Measurements from ENCODE around the gene EFS. TPM values are rescaled to one million over a fixed set of nuclear protein-coding genes. Genes with fewer than 3 reads are reported as not detected.
"Not testable (repeated sequence)": the region's sequence is repeated elsewhere in the genome, so short reads cannot be mapped to it uniquely, and the experiment has no call there.

EFS gene
- polyA plus RNA-seq, 1 donor (not counting 4 experiments of a cell fraction or from before 2014, with no cell fraction given) = 1.4 TPM

DNA sequence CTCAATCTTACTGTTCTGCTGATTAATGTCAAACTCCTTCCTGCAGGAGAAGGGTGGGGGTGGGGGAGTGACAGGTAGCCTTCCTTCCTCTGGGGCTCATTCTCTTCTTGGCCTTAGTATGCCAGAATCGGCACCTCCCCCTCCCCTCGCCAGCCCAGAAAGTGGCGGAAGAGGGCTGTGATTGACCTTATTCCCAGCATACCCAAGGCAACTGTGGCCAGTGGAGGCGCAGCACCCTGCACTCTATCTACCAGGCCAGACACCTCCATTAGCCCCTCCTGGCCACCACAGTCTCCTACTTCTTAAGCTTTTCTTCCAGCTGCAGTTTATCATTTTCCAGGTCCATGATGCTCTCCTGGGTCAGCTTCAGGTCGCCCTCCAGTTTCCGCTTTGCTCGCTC, 27.6 kb upstream of the EFS start:
- Histone ChIP-seq H3K4me1 (ENCODE audit: control insufficient read depth, extremely low read depth, insufficient read depth, low read length) (no peaks in the 10 kb centered on the region), H4K20me1 (ENCODE audit: control insufficient read depth, extremely low read depth, insufficient read depth, low read length) (no peaks in the 10 kb centered on the region), H3K27ac (ENCODE audit: control insufficient read depth, insufficient read depth, low read length) (no peak overlapping the region), H2AFZ (ENCODE audit: control insufficient read depth, low read length) (no peak overlapping the region), H3K79me2 (ENCODE audit: control insufficient read depth, insufficient read depth, low read length) (no peaks in the 10 kb centered on the region), H3K9me3 (ENCODE audit: control insufficient read depth, low read depth, low read length) (no peaks in the 10 kb centered on the region), H3K4me3 (ENCODE audit: control insufficient read depth in 2 of 3, extremely low read depth in 1 of 3, insufficient read depth in 2 of 3, low read depth in 1 of 3, low read length in 3 of 3) (no peak overlapping the region), H3K9ac (ENCODE audit: control insufficient read depth, extremely low read depth, insufficient read depth, low read length) (no peak overlapping the region), H3K27me3 (ENCODE audit: control insufficient read depth, extremely low read depth, insufficient read depth, low read length) (peaks cover 9% of the 10 kb centered on the region), H3K36me3 (ENCODE audit: control insufficient read depth in 2 of 2, extremely low read depth in 1 of 2, insufficient read depth in 2 of 2, low read length in 2 of 2) (no peaks in the 10 kb centered on the region), H3K9me1 (ENCODE audit: control insufficient read depth, extremely low read depth, insufficient read depth, low read length) (no peaks in the 10 kb centered on the region), H3K4me2 (ENCODE audit: control insufficient read depth, extremely low read depth, insufficient read depth, low read depth, low read length) (no peak overlapping the region)
- DNase-seq (ENCODE audit: low read depth, low spot score) (no peak), FAIRE-seq (no peak)
- dilution Hi-C loops (cut with MboI; ENCODE audit: extremely low pct_ligation_motif_present, low sequenced_read_pairs) = no loop called here
- TF ChIP-seq, protein P1, sequence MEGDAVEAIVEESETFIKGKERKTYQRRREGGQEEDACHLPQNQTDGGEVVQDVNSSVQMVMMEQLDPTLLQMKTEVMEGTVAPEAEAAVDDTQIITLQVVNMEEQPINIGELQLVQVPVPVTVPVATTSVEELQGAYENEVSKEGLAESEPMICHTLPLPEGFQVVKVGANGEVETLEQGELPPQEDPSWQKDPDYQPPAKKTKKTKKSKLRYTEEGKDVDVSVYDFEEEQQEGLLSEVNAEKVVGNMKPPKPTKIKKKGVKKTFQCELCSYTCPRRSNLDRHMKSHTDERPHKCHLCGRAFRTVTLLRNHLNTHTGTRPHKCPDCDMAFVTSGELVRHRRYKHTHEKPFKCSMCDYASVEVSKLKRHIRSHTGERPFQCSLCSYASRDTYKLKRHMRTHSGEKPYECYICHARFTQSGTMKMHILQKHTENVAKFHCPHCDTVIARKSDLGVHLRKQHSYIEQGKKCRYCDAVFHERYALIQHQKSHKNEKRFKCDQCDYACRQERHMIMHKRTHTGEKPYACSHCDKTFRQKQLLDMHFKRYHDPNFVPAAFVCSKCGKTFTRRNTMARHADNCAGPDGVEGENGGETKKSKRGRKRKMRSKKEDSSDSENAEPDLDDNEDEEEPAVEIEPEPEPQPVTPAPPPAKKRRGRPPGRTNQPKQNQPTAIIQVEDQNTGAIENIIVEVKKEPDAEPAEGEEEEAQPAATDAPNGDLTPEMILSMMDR (optimal IDR thresholded peaks at IDR 0.05 in 1 of 3, IDR thresholded peaks at IDR 0.05 in 1 of 3, conservative IDR thresholded peaks at IDR 0.05 in 1 of 3; ENCODE audit: extremely low read depth in 1 of 3, insufficient read depth in 2 of 3, low read length in 3 of 3) = no peak
- no peak for TF ChIP-seq EZH2 (IDR thresholded peaks at IDR 0.05; ENCODE audit: low read length)

- H2AFZ ChIP-seq (ENCODE audit: control insufficient read depth, low read length); H3K4me1 ChIP-seq (ENCODE audit: control insufficient read depth, extremely low read depth, insufficient read depth, low read length); H3K9me1 ChIP-seq (ENCODE audit: control insufficient read depth, extremely low read depth, insufficient read depth, low read length); H3K9ac ChIP-seq (ENCODE audit: control insufficient read depth, extremely low read depth, insufficient read depth, low read length); dilution Hi-C loops (cut with MboI; ENCODE audit: extremely low pct_ligation_motif_present, low sequenced_read_pairs); H3K36me3 ChIP-seq (ENCODE audit: control insufficient read depth in 2 of 2, extremely low read depth in 1 of 2, insufficient read depth in 2 of 2, low read length in 2 of 2); H3K4me2 ChIP-seq (ENCODE audit: control insufficient read depth, extremely low read depth, insufficient read depth, low read depth, low read length); H3K9me3 ChIP-seq (ENCODE audit: control insufficient read depth, low read depth, low read length); H3K27ac ChIP-seq (ENCODE audit: control insufficient read depth, insufficient read depth, low read length); H4K20me1 ChIP-seq (ENCODE audit: control insufficient read depth, extremely low read depth, insufficient read depth, low read length); FAIRE-seq; H3K27me3 ChIP-seq (ENCODE audit: control insufficient read depth, extremely low read depth, insufficient read depth, low read length); DNase-seq (ENCODE audit: low read depth, low spot score); H3K79me2 ChIP-seq (ENCODE audit: control insufficient read depth, insufficient read depth, low read length); H3K4me3 ChIP-seq (ENCODE audit: control insufficient read depth in 2 of 3, extremely low read depth in 1 of 3, insufficient read depth in 2 of 3, low read depth in 1 of 3, low read length in 3 of 3): not testable (repeated sequence)
These were observed 24.9 kb upstream of the EFS start for GRCh38 chr14:23389871-23390270.

GRCh38 chr14:23389396-23389795, 24.4 kb upstream of the EFS start:
- FAIRE-seq = no peak
- Histone ChIP-seq H3K27ac (ENCODE audit: control insufficient read depth, insufficient read depth, low read length) (no peak overlapping the region), H3K4me2 (ENCODE audit: control insufficient read depth, extremely low read depth, insufficient read depth, low read depth, low read length) (no peak overlapping the region), H4K20me1 (ENCODE audit: control insufficient read depth, extremely low read depth, insufficient read depth, low read length) (no peaks in the 10 kb centered on the region), H3K4me1 (ENCODE audit: control insufficient read depth, extremely low read depth, insufficient read depth, low read length) (no peaks in the 10 kb centered on the region), H3K9ac (ENCODE audit: control insufficient read depth, extremely low read depth, insufficient read depth, low read length) (no peak overlapping the region), H3K9me3 (ENCODE audit: control insufficient read depth, low read depth, low read length) (no peaks in the 10 kb centered on the region), H3K36me3 (ENCODE audit: control insufficient read depth in 2 of 2, extremely low read depth in 1 of 2, insufficient read depth in 2 of 2, low read length in 2 of 2) (no peaks in the 10 kb centered on the region), H3K79me2 (ENCODE audit: control insufficient read depth, insufficient read depth, low read length) (no peaks in the 10 kb centered on the region), H3K9me1 (ENCODE audit: control insufficient read depth, extremely low read depth, insufficient read depth, low read length) (no peaks in the 10 kb centered on the region), H3K27me3 (ENCODE audit: control insufficient read depth, extremely low read depth, insufficient read depth, low read length) (peaks cover 9% of the 10 kb centered on the region), H3K4me3 (ENCODE audit: control insufficient read depth in 2 of 3, extremely low read depth in 1 of 3, insufficient read depth in 2 of 3, low read depth in 1 of 3, low read length in 3 of 3) (no peak overlapping the region), H2AFZ (ENCODE audit: control insufficient read depth, low read length) (no peak overlapping the region)
- no peak for DNase-seq (ENCODE audit: low read depth, low spot score)
- TF ChIP-seq EZH2 (IDR thresholded peaks at IDR 0.05; ENCODE audit: low read length) = no peak
- TF ChIP-seq, protein P1 (optimal IDR thresholded peaks at IDR 0.05 in 1 of 3, IDR thresholded peaks at IDR 0.05 in 1 of 3, conservative IDR thresholded peaks at IDR 0.05 in 1 of 3; ENCODE audit: extremely low read depth in 1 of 3, insufficient read depth in 2 of 3, low read length in 3 of 3) = no peak
- dilution Hi-C loops (cut with MboI; ENCODE audit: extremely low pct_ligation_motif_present, low sequenced_read_pairs) = no loop called here
